Activated naive CD4-positive, alpha-beta T cell treated with anti-CD3 and anti-CD28 coated beads for 36 hours (primary cell): ENCODE results near the gene HMGB4. TPM values are rescaled to one million over a fixed set of nuclear protein-coding genes. Genes with fewer than 3 reads are reported as not detected.

Experiments used
- CTCF ChIA-PET: fragments of 350-600 bp; sonication (Branson Sonifier 250); formaldehyde crosslinking; loops from one replicate; lab custom pipeline; 2021; ENCODE audit warnings: antibody characterized with exemption; lab: Charles Lee
- DNase-seq: peaks from one replicate; pipeline ENCODE4 v3.0.0-alpha.2; 2020
- H3K27ac Mint-ChIP-seq: one replicate; pipeline ENCODE4 v1.8.0; 2021; ENCODE audit warnings: mild to moderate bottlenecking, mixed read lengths
- H3K27me3 Mint-ChIP-seq: one replicate; pipeline ENCODE4 v1.8.0; 2021; ENCODE audit warnings: low read depth, mixed read lengths
- H3K36me3 Mint-ChIP-seq: one replicate; pipeline ENCODE4 v1.8.0; 2021; ENCODE audit warnings: low read depth, mixed read lengths
- H3K4me1 Mint-ChIP-seq: one replicate; pipeline ENCODE4 v1.8.0; 2021; ENCODE audit warnings: low read depth, mixed read lengths
- H3K4me3 Mint-ChIP-seq: one replicate; pipeline ENCODE4 v1.8.0; 2021; ENCODE audit warnings: mild to moderate bottlenecking, moderate library complexity, mixed read lengths
- H3K9me3 Mint-ChIP-seq: one replicate; pipeline ENCODE4 v1.8.0; 2021; ENCODE audit warnings: mixed read lengths
- intact Hi-C: fragments of 100-400 bp; cut with micrococcal nuclease; formaldehyde crosslinking; loops from one replicate; pipeline ENCODE4 v1.15.1; 2023
- total RNA-seq, 2 experiments: library from RNA; stranded (reverse); gene quantifications; one replicate each; pipeline ENCODE4 v1.2.3, GENCODE V29; 2021

HMGB4 gene
- total RNA-seq, 2 experiments from 2014 or later = not detected

- Mint-ChIP-seq H3K27me3 (peaks cover 19% of the 10 kb centered on the region), H3K9me3 (peaks cover 3% of the 10 kb centered on the region), H3K27ac (no peak overlapping the region), H3K4me3 (no peak overlapping the region), H3K36me3 (no peaks in the 10 kb centered on the region), H3K4me1 (no peaks in the 10 kb centered on the region)
- DNase-seq = no peak
- CTCF ChIA-PET = no interaction called here
- intact Hi-C loops = no loop called here
Observed at GRCh38 chr1:33825506-33825905, 38.4 kb upstream of the HMGB4 start.

DNA sequence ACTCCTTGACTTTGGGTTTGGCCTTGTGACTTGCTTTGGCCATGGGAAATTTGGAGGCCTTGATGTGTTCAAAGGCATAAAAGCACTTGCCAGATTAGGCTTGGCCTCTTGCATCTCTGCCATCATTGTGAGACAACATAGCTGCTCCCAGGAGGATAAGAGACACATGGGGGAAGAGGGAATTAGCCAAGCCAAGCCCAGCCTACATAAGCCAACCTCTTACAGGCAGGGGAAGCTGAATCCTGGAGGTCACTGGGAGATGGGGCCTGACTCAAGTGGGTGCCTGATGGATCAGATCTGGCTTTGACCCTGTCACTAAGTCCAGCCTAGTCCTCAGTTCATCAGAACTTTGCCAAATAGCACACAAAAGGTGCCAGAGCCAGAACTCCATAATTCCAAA lies 37.6 kb upstream of the HMGB4 start:
- intact Hi-C loops = no loop called here
- H3K36me3 Mint-ChIP-seq = no peaks in the 10 kb centered on the region

GRCh38 chr1:33826711-33827110 lies 37.2 kb upstream of the HMGB4 start:
- Mint-ChIP-seq H3K36me3 (no peaks in the 10 kb centered on the region), H3K4me3 (no peak overlapping the region), H3K9me3 (peaks cover 3% of the 10 kb centered on the region), H3K27me3 (peaks cover 15% of the 10 kb centered on the region), H3K4me1 (no peaks in the 10 kb centered on the region), H3K27ac (no peak overlapping the region)
- intact Hi-C loops = no loop called here
- no peak for DNase-seq
- CTCF ChIA-PET = no interaction called here

More for the DNA sequence above, 37.6 kb upstream of the HMGB4 start:
- H3K4me3 Mint-ChIP-seq = no peak overlapping the region
- H3K9me3 Mint-ChIP-seq = peaks cover 3% of the 10 kb centered on the region
- no peak for DNase-seq
- peaks cover 17% of the 10 kb centered on the region for H3K27me3 Mint-ChIP-seq
- CTCF ChIA-PET = no interaction called here
- H3K27ac Mint-ChIP-seq = no peak overlapping the region
- H3K4me1 Mint-ChIP-seq = no peaks in the 10 kb centered on the region

DNA sequence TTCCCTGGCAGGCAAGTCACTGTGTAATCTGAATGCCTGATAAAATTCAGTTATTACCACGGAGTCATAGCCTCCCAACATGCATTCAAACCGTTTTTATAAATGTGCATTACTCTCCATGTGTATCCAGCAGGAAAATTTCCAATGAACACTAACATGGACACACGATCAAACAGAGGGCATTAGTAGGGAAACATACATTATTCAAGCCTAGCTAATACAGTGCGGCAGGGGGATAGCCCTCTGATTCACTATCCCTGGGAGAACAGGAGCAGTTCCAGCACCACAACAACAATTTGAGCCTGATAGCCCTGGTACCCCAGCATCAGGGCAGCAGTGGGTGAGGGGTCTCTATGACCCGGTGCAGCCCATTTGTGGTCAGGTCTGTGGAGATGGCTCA lies 35.8 kb upstream of the HMGB4 start:
- no peak for DNase-seq
- H3K4me3 Mint-ChIP-seq = no peak overlapping the region
- peaks cover 3% of the 10 kb centered on the region for H3K9me3 Mint-ChIP-seq
- peaks cover 14% of the 10 kb centered on the region for H3K27me3 Mint-ChIP-seq
- no peaks in the 10 kb centered on the region for H3K4me1 Mint-ChIP-seq
- H3K36me3 Mint-ChIP-seq = no peaks in the 10 kb centered on the region
- H3K27ac Mint-ChIP-seq = no peak overlapping the region
- intact Hi-C loops = no loop called here
- CTCF ChIA-PET = no interaction called here

DNA sequence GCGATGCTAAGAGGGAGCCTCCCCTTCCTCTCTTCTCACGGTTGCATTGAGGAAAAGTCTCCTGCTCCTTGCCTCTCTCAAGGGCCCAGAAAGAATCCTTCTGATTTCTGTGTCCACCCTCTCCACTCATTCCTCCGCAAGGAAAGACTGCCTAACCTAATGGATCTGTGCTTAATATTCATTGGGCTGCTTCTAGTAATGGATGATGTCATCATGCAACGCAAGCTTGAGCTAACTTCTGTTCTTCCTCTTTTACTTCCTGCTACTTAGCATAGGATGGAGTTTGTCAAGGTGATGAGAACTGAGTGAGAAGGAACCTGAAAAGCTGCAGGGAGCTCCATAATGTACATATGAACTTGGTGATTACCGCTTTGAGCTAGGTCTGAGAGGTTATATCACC lies 35.2 kb upstream of the HMGB4 start:
- H3K4me1 Mint-ChIP-seq = no peaks in the 10 kb centered on the region
- no peaks in the 10 kb centered on the region for H3K36me3 Mint-ChIP-seq
- no peak overlapping the region for H3K27ac Mint-ChIP-seq
- CTCF ChIA-PET = no interaction called here
- intact Hi-C loops = no loop called here
- H3K9me3 Mint-ChIP-seq = peaks cover 3% of the 10 kb centered on the region
- H3K27me3 Mint-ChIP-seq = peaks cover 14% of the 10 kb centered on the region
- H3K4me3 Mint-ChIP-seq = no peak overlapping the region
- DNase-seq = no peak

DNA sequence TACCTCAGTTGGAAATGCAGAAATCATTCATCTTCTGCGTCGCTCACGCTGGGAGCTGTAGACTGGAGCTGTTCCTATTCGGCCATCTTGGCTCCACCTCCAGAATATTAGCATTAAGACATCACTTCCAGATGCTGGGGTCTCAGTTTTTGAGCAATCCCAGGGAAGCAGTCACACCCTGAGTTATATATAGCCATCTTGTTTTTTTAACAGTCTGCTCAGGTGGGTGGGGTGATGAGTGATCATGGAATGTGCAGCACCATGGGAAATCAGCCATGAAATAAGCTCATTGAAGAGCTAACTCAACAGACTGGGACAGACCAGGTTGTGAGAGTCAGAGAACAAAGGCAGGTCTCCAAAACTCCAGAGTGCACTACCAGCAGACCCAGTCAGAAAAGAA lies 27.0 kb upstream of the HMGB4 start:
- H3K36me3 Mint-ChIP-seq = no peaks in the 10 kb centered on the region
- H3K4me3 Mint-ChIP-seq = no peak overlapping the region
- H3K9me3 Mint-ChIP-seq = peaks cover 8% of the 10 kb centered on the region
- peaks cover 12% of the 10 kb centered on the region for H3K27me3 Mint-ChIP-seq
- no peak for DNase-seq
- CTCF ChIA-PET = no interaction called here
- no peak overlapping the region for H3K27ac Mint-ChIP-seq
- intact Hi-C loops = no loop called here
- H3K4me1 Mint-ChIP-seq = no peaks in the 10 kb centered on the region

GRCh38 chr1:33837635-33838034 lies 26.2 kb upstream of the HMGB4 start:
- no peaks in the 10 kb centered on the region for H3K4me1 Mint-ChIP-seq
- CTCF ChIA-PET = no interaction called here

DNA sequence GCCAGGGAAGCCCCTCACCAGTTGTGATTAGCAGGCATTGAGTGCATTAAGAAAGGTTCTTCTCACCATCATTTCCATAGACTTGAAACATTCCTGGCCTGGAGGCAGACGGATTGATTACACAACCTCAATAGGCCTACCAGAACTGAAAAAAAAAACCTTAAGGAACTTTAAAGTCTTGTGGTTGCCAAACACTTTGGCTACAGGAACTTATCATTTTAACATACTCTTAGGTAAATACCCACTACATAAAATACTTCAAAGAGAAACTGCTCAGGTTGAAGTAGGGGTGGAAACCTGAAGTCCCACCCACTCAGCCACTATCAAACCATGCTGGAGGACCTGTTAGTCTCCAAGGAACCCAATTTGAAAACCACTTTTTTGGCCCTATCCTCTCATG lies 22.4 kb upstream of the HMGB4 start:
- H3K9me3 Mint-ChIP-seq = peaks cover 7% of the 10 kb centered on the region
- intact Hi-C loops = no loop called here
- H3K36me3 Mint-ChIP-seq = no peaks in the 10 kb centered on the region
- no peak for DNase-seq
- H3K27ac Mint-ChIP-seq = no peak overlapping the region
- no peak overlapping the region for H3K4me3 Mint-ChIP-seq
- CTCF ChIA-PET = no interaction called here
- peaks cover 12% of the 10 kb centered on the region for H3K27me3 Mint-ChIP-seq
- no peaks in the 10 kb centered on the region for H3K4me1 Mint-ChIP-seq

More at GRCh38 chr1:33837635-33838034, 26.2 kb upstream of the HMGB4 start:
- Mint-ChIP-seq H3K4me3 (no peak overlapping the region), H3K27me3 (peaks cover 12% of the 10 kb centered on the region), H3K27ac (no peak overlapping the region), H3K9me3 (peaks cover 8% of the 10 kb centered on the region), H3K36me3 (no peaks in the 10 kb centered on the region)
- no peak for DNase-seq
- intact Hi-C loops = no loop called here

DNA sequence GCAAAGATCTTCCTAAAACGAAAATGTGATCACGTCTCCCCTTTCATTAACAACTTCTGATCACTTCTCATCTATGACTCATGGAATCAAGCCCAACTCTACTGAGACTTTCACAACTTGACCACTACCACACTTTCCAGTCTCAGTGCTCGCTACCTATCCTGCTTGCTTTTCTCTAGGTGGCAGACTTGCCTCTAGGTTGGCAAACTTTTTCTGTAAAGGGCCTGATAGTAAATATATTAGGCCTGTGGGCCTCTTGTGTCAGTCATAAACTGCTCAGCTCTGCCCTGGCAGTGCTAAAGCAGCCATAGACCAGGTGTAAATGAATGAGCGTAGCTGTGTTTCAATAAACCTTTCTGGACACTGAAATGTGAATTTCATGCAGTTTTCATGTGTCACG lies 21.5 kb upstream of the HMGB4 start:
- no peak for DNase-seq
- intact Hi-C loops = no loop called here
- CTCF ChIA-PET = no interaction called here
- Mint-ChIP-seq H3K27me3 (peaks cover 9% of the 10 kb centered on the region), H3K9me3 (peaks cover 1% of the 10 kb centered on the region), H3K36me3 (no peaks in the 10 kb centered on the region), H3K4me3 (no peak overlapping the region), H3K4me1 (no peaks in the 10 kb centered on the region), H3K27ac (no peak overlapping the region)

DNA sequence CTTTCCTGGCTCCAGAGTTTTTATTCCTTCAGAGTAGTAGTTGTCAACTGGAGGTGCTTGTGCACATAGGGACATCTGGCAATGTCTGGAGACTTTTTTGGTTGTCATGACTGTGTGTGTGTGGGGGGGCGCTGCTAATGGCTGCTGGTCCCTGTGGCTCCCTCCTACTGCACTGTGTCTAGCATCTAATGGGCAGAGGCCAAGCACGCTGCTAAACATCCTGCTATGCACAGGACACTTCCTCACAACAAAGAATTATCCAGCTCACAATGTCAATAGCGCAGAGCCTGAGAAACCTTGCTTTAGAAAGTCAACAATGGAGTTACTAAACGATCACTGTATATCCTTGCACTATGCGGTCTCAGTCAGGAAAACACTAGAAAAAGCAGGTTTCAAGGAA lies 19.7 kb upstream of the HMGB4 start:
- CTCF ChIA-PET = no interaction called here
- Mint-ChIP-seq H3K36me3 (no peaks in the 10 kb centered on the region), H3K27ac (no peak overlapping the region), H3K27me3 (peaks cover 7% of the 10 kb centered on the region), H3K4me3 (no peak overlapping the region), H3K9me3 (no peaks in the 10 kb centered on the region), H3K4me1 (no peaks in the 10 kb centered on the region)
- intact Hi-C loops = no loop called here
- DNase-seq = no peak

DNA sequence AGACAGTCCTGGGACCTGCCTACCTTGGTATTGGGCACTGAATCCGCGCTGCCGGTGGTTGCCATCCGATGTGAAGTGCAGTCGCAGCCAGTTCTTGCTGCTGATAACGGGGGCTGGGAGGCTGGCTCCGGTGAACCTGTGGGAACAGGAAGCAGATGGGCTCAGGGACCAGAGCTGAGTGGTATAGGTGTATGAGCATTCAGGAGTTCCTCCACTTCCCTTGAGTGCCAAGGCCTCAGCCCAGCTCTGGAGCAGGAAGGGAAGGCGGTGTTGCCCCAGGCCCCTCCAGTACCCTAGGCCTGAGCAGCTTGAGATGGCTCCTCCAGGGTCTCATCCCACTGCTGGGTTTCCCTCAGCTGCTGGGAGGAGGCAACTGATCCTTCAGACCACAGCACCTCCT lies 17.0 kb upstream of the HMGB4 start:
- Mint-ChIP-seq H3K9me3 (no peaks in the 10 kb centered on the region), H3K36me3 (no peaks in the 10 kb centered on the region), H3K27ac (no peak overlapping the region), H3K4me1 (no peaks in the 10 kb centered on the region), H3K4me3 (no peak overlapping the region), H3K27me3 (peaks cover 3% of the 10 kb centered on the region)
- DNase-seq = no peak
- CTCF ChIA-PET = no interaction called here
- intact Hi-C loops = no loop called here

GRCh38 chr1:33848205-33848937 lies 15.5 kb upstream of the HMGB4 start:
- H3K9me3 Mint-ChIP-seq = no peaks in the 10 kb centered on the region
- H3K36me3 Mint-ChIP-seq = no peaks in the 10 kb centered on the region
- no peak overlapping the region for H3K4me3 Mint-ChIP-seq
- no peak for DNase-seq
- no peak overlapping the region for H3K27ac Mint-ChIP-seq
- CTCF ChIA-PET = no interaction called here
- H3K27me3 Mint-ChIP-seq = peaks cover 6% of the 10 kb centered on the region
- H3K4me1 Mint-ChIP-seq = no peaks in the 10 kb centered on the region
- intact Hi-C loops = no loop called here

DNA sequence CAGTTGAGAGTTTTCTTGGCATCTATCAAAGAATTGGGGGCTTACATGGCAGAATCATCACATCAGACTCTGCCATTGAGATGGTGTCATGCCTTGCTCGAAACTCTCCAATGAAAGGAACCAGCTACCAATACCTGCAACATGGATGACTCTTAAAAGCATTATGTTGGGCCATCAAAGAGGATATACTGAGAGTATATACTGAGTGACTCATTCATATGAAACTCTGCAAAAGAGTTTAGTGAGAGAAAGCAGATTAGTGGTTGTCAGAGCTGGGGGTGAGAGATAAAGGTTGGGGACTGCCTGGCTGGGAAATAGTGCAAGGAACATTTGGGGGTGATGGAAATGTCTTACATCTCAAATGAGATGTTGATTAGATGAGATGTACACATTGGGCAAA lies 14.7 kb upstream of the HMGB4 start:
- intact Hi-C loops = no loop called here
- no peaks in the 10 kb centered on the region for H3K36me3 Mint-ChIP-seq
- no peak overlapping the region for H3K27ac Mint-ChIP-seq
- DNase-seq = no peak
- CTCF ChIA-PET = no interaction called here
- peaks cover 9% of the 10 kb centered on the region for H3K27me3 Mint-ChIP-seq
- no peaks in the 10 kb centered on the region for H3K4me1 Mint-ChIP-seq
- H3K4me3 Mint-ChIP-seq = no peak overlapping the region
- no peaks in the 10 kb centered on the region for H3K9me3 Mint-ChIP-seq
